T47D (cell line): ENCODE data around the gene CEBPB.
A peak's percentile ranks its signal among the peaks of the same experiment; 100 is the strongest.

Source experiments
- DNase-seq, 2 experiments: peaks; one replicate each; pipeline versions ENCODE4 v3.0.0 to v3.0.0-alpha.2; 2011 to 2012; ENCODE audit warnings: low read depth in 1 of 2, low spot score in 1 of 2
- JUND ChIP-seq: IDR thresholded peaks from 2 replicates; pipeline ENCODE4 v1.6.1; 2012; ENCODE audit warnings: low read depth
- in situ Hi-C: cut with HindIII; loops from 2 replicates; pipeline ENCODE4 v1.10.0; 2016; ENCODE audit warnings: low sequenced_read_pairs, low pct_unique_long_range_greater_than_20kb

CEBPB gene

DNA sequence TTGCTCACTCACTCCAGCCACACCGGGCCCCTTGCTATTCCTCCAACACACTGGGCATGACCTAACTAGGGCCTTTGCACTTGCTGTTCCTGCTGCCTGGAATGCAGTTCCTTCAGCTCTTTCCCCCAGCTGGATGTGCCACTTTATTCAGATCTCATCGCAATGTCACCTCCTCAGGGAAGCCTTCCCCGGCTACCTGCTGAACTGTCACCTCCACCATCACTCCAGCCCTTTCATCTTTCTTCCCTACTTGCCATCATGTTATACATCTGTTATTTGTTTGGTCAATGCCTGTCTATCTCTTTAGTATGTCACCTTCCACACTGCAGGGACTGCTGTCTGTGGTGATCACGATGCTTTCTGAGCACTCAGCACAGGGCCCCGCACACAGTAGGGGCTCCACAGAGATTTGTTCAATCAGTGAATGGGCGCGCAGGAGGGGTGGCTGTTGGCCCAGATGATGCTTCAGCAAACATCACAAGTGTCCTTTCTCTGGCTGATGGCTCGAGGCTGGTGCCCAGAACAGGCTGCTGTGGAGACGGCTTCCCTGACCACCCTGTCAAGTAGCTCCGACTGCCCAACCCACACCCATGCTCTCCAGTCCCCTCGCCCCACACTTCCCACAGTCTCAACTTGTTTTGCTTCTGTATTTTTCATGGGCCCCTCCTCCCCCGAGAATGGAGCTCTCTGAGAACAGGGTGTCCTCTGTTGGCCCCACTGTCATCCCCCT is 31.8 kb downstream of the CEBPB start:
- no peak for DNase-seq
- TF ChIP-seq JUND = no peak
- in situ Hi-C loops = no loop called here

- in situ Hi-C loops = no loop called here
- TF ChIP-seq JUND = no peak
- peak in 1 of 2 experiments; percentile 45 for DNase-seq
These were observed 32.7 kb downstream of the CEBPB start for GRCh38 chr20:50223039-50224005.

DNA sequence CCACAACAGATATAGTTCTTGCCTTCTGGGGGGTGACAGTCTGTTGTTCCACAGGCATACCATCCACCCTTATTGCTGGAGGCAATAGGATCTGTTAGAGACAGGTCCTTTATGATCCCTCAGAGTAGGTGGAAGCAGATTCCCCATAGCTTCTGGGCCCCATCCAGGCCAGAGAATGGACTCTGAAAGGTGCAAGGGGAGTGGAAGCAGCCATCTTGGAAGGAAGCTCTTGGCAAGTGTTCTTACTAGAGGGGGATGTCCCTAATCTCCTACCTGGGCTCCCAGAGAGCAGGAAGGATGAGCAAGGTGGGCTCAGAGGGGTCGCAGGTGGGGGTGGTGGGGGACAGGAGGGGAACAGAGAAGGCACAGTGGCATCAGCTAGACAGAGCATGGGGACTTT is 33.4 kb downstream of the CEBPB start:
- in situ Hi-C loops = no loop called here
- no peak for TF ChIP-seq JUND
- no peak for DNase-seq

DNA sequence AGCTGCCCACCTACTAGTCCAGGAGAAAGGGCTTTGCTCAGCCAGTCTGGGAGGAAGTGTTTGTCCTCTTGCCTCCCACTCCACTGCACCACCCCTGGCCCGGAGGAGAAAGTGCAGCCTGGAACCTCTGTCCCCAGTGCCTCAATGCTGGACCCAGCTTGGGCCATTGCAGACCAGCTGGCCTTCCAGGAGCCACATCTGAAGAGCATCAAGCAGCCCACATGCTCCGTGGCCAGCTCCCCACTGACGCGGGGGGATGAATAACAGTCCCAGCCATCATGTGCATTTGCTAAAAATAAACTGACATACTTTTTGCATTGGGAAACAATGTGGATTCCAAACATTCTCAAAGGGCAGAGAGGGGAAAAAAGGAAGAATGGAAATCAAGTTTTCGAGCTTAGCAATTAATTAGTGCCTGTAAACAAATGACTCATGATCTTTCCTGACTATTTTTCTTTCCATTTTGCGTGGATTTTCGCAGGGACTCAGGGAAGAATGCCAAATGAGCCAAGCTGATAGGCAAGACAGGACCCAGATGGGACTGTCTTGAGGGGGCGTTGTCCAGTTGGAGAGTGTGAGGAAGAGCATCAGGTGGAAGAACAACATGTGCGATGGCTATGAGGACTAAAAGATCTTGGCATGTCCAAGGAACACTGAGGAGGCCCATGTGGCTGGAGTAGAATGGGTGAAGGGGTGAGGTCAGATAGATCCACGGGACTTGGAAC is 34.1 kb downstream of the CEBPB start:
- no peak for TF ChIP-seq JUND
- no peak for DNase-seq
- in situ Hi-C loops = no loop called here

DNA sequence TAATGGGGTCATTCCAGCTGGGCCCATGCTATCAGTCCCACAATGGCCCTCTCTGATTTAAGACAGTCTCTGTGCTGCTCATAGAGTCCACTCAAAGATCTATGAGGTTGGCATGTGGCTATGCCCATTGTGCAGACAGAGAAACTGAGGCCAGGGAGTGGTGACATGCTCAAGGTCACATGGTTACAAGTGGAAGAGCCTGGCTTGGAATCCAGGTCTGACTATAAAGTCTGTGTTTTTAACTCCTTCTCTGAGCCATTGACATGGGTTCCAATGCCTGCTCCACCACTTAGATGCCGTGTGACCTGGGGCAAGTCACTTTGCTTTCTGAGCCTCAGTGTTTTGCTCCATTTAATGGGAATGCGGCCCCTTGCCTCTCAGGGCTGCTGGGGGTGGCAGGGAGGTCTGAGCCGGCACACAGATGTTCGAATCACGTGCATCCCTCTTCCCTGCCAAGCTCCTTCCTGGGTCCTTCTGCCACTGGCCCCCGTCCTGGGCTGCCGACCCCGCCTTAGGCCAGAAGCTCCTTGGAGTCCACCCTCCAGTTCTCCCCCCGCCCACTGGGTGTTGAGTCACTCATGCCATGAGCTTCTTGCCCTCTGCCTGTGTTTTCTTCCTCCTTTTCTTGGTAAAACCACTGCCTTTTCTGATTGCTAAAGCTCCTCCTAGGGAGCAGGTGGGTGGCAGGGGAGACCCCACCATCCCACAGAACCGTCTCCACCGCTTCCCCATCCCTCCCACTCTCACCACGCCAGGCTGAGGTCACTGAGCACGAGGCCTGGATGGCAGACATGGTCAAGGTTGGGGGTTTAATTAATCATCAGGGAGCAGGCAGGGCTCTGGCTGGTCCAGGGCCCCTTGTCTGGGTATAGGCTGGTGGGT is 35.7 kb downstream of the CEBPB start:
- no peak for DNase-seq
- no peak for TF ChIP-seq JUND
- in situ Hi-C loops = no loop called here

DNA sequence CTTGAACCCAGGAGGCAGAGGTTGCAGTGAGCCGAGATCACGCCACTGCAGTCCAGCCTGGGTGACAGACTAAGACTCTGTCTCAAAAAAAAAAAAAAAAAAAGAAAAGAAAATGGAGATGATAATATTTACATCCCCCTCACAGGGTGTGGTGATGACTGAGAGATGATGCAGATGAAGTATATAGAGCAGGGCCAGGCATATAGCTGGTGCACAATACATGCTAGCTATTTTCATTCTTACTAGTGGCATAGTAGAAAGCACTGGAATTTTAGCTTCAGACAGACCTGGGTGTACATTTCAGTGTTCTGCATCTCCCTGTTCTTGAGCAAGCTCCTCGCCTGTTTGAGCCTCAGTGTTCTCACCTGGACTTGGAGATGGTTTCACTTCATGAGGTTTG is 36.9 kb downstream of the CEBPB start:
- no peak for DNase-seq
- in situ Hi-C loops = no loop called here

DNA sequence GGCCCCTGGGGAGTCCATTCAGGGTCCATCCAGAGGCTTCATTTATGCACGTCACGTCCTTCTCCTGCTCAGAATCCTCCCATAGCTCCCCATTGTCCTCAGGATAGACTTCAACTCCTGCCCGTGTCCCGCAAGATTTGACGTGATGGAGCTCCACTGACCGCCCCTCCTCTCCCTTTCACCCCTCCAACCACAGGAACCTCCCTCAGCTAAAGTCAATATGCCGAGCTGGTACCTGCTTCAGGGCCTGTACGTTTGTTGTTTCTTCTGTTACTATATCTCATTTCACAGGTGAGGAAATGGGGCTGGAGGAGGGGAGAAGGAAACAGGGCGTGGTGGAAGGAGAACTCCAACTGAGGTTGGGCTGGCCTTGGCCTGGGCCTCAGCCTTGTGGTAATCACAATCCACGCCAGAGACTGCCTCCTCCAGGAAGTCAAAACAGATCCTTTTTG is 38.6 kb downstream of the CEBPB start:
- no peak for TF ChIP-seq JUND
- in situ Hi-C loops = no loop called here
- peak in 1 of 2 experiments; percentile 91 for DNase-seq

More for the DNA sequence above, 36.9 kb downstream of the CEBPB start:
- TF ChIP-seq JUND = no peak

DNA sequence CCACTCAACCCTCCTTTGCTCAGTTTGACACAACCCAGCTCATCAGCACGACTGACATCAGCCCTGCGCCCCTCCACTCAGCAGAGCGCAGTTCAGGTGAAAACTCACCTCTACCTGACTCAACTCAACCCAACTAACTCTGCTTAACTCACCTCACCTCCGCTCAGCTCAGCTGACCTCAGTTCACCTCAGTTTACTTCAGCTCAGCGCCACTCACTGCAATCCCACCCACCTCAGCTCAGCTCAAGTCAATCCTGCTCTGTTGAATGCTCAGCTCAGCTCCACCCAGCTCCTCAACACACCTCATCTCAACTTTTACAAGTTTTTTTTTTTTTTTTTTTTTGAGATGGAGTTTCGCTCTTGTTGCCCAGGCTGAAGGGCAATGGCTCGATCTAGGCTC is 39.6 kb downstream of the CEBPB start:
- in situ Hi-C loops = no loop called here

DNA sequence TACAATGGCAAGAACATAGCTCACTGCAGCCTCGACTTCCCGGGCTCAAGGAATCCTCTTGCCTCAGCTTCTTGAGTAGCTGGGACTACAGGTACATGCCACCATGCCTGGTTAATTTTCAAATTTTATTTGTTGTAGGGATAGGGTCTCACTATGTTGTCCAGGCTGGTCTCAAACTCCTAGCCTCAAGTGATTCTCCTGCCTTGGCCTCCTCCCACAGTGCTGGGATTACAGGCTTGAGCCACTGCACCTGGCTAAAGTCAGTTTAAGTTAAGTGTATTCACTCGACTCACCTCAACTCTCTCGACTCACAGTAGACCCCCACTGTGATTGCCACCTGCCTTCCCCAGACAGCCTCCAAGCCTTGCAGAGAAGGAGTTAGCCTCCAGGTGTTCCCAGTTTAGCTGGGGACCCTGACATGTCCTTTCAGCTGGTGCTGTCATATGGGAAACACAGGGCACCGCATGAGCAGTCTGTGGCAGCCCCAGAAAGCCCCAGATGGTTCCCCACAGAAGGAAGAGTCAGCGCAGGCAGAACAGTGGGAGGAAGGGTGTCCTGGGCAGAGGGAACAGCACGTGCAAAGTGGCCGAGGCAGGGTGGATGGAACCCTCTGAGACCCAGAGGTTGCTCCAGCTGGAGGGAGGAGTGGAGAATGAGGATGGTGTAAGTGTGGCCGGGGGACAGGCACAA is 40.4 kb downstream of the CEBPB start:
- no peak for DNase-seq
- TF ChIP-seq JUND = no peak
- in situ Hi-C loops = no loop called here

More for the DNA sequence above, 39.6 kb downstream of the CEBPB start:
- DNase-seq = no peak
- no peak for TF ChIP-seq JUND

DNA sequence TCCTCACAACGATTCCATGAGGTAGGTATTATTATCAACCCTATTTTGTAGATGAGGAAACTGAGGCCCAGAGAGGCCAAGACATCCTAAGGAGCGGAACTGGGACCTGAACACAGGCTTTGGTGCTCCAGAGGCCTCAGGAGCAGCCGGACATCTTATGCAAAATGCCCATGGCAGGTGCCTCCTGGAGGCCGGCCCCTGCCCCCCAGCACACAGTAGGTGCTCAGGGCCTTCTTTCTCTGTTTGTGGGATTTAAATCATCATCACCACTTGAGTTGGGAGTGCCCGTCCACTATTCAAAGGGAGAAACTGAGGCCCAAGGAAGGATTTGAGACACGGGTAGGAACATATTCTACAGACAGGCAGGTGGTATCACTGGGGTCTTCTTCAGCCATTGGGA is 41.2 kb downstream of the CEBPB start:
- in situ Hi-C loops = no loop called here
- no peak for TF ChIP-seq JUND

DNA sequence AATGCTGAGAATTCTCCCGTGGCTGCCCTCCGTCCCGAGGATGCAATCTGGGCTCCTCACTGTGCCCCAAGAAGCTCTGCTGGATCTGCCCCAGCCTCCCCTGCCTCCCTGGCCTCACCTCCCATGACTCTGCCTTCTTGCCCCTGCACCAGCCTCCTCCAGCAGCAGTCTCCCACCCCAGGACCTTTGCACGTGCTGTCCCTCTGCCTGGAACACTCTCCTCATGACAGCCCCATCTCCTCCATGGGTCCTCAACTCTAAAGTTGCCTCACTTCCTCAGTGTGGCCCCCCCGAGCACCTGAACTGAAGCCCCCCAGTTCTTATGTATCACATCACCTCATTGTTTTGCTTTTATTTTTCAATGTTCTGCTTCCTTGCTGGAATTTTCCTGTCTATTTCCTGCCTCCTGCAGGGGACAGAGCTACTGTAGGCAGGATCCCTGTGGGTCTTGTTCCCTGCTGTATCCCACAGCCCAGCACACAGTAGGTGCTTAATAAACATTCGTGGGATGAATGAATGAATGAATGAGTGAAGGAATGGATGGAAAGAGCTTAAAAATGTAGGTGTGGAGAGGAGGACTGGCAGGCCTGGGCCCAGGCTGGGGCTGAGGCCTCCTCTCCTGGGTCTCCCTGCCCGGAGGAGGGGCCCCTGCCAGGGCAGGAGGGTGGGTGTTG is 42.2 kb downstream of the CEBPB start:
- in situ Hi-C loops = no loop called here
- no peak for DNase-seq
- no peak for TF ChIP-seq JUND

More for the DNA sequence above, 41.2 kb downstream of the CEBPB start:
- no peak for DNase-seq
